Lung (tissue), 16 donors: ENCODE results near the gene TMEM176A. TPM values are rescaled to one million over a fixed set of nuclear protein-coding genes. Genes with fewer than 3 reads are reported as not detected.

Experiments used
- ATAC-seq: fragments of 200-7000 bp; cut with Tn5 transposase; one replicate; pipeline ENCODE4 v1.9.1; 2020; ENCODE audit warnings: moderate number of reproducible peaks; ENCODE audit not compliant: insufficient read depth, low FRiP score
- DNase-seq, 3 donors: peaks; one replicate each; pipeline ENCODE4 v3.0.0-alpha.2; 2013 to 2017
- H3K27ac ChIP-seq, 2 donors: one replicate each; pipeline ENCODE4 v1.5.1; 2013; ENCODE audit warnings: mild to moderate bottlenecking in 2 of 2, moderate library complexity in 2 of 2, control low read depth in 1 of 2, inconsistent platforms in 1 of 2, low read depth in 1 of 2, low read length in 1 of 2
- H3K27me3 ChIP-seq, 3 donors: one replicate each; pipeline ENCODE4 v1.5.1; 2013; ENCODE audit warnings: low read length in 2 of 3; ENCODE audit not compliant: control insufficient read depth in 3 of 3, insufficient read depth in 3 of 3
- H3K36me3 ChIP-seq, 4 donors: one replicate each; pipeline ENCODE4 v1.5.1; 2013; ENCODE audit warnings: low read length in 4 of 4, mild to moderate bottlenecking in 1 of 4, moderate library complexity in 1 of 4; ENCODE audit not compliant: control insufficient read depth in 4 of 4, insufficient read depth in 4 of 4
- H3K4me1 ChIP-seq, 5 donors: one replicate each; pipeline ENCODE4 v1.5.1; 2013; ENCODE audit warnings: low read length in 5 of 5, mild to moderate bottlenecking in 2 of 5, moderate library complexity in 1 of 5; ENCODE audit not compliant: control insufficient read depth in 5 of 5, insufficient read depth in 5 of 5
- H3K4me3 ChIP-seq: one replicate; pipeline ENCODE4 v1.5.1; 2013; ENCODE audit warnings: mild to moderate bottlenecking, control low read depth, moderate library complexity
- H3K9ac ChIP-seq, 2 donors: one replicate each; pipeline ENCODE4 v1.5.1; 2013; ENCODE audit warnings: low read length in 2 of 2, control low read depth in 1 of 2; ENCODE audit not compliant: insufficient read depth in 1 of 2
- H3K9me3 ChIP-seq, 4 donors: one replicate each; pipeline ENCODE4 v1.5.1; 2013; ENCODE audit warnings: low read length in 3 of 4, mild to moderate bottlenecking in 1 of 4, moderate library complexity in 1 of 4; ENCODE audit not compliant: control insufficient read depth in 4 of 4, insufficient read depth in 3 of 4
- WGBS, 2 donors: extraction: QIAGEN DNeasy Blood & Tissue Kit; methylation state at CpG; one replicate each; pipeline ENCODE4 v1.1.7; 2013; 5-methylcytosine and 5-hydroxymethylcytosine counted together
- long read RNA-seq, 5 donors: transcript quantifications; one replicate each; lab custom pipeline, GENCODE V29; 2026
- polyA plus RNA-seq, 2 donors: library from polyadenylated mRNA; stranded (reverse); fragments of 200-250 nt; gene quantifications; one replicate each; pipeline ENCODE4 v1.2.1, GENCODE V29; 2013
- total RNA-seq, 2 donors: library from RNA; depleted of rRNA in 1 of 2; stranded (reverse); fragments of >200 nt in 1 of 2; gene quantifications; one replicate each; pipeline ENCODE4 v1.2.1, GENCODE V29; 2014 to 2021
- TF ChIP-seq, protein P1 (sequence below): IDR thresholded peaks from 2 replicates; pipeline ENCODE4 v1.5.1; 2012; ENCODE audit warnings: mild to moderate bottlenecking; ENCODE audit errors: control extremely low read depth, extremely low read depth
- donor health status: control.
- donor health status: control.
- donor health status: Bipolar disorder and iron deficiency.
- donor health status: healthy.
- donor health status: DM: yes; HTN: yes; CAD: no.

Gene TMEM176A
- 10 to 100 TPM; 18.3 to 33.1 TPM for total RNA-seq
- 10 to 100 TPM; 21.3 to 25.4 TPM for polyA plus RNA-seq
- long read RNA-seq, donor 1, partial matches to known transcripts: 0 of 2 reads
- long read RNA-seq, donor 1, other reads (novel, unspliced or antisense): 0 of 2 reads
- long read RNA-seq, donor 2, partial matches to known transcripts: 0 of 1 reads
- long read RNA-seq, donor 2, other reads (novel, unspliced or antisense): 0 of 1 reads
- long read RNA-seq, donor 3, partial matches to known transcripts: 0 of 2 reads
- long read RNA-seq, donor 3, other reads (novel, unspliced or antisense): 0 of 2 reads
- long read RNA-seq, donor 4, partial matches to known transcripts: 0 of 1 reads
- long read RNA-seq, donor 4, other reads (novel, unspliced or antisense): 0 of 1 reads
- long read RNA-seq, donor 5: 0 reads

GRCh38 chr7:150800581-150801241 lies at the start of gene TMEM176A:
Gene TMEM176A, plus strand, starts transcription at chr7:150800769. Its CDS starts 782 bp downstream, at chr7:150801551.
- Histone ChIP-seq H3K4me3 (peak within 1 kb of the TSS; percentile 32), H3K27me3 (peaks cover 0 to 44% (median 31%) of the 10 kb centered on the region in 3 donors), H3K4me1 (peaks cover 0 to 11% (median 5%) of the 10 kb centered on the region in 5 donors), H3K36me3 (peaks cover 0 to 2% (median 0%) of the 10 kb centered on the region in 4 donors), H3K9ac (no peak within 1 kb of the TSS), H3K9me3 (peaks cover 0 to 15% (median under 1%) of the 10 kb centered on the region in 4 donors), H3K27ac (peak within 1 kb of the TSS in 1 of 2 donors; percentile 55)
- TF ChIP-seq, protein P1, sequence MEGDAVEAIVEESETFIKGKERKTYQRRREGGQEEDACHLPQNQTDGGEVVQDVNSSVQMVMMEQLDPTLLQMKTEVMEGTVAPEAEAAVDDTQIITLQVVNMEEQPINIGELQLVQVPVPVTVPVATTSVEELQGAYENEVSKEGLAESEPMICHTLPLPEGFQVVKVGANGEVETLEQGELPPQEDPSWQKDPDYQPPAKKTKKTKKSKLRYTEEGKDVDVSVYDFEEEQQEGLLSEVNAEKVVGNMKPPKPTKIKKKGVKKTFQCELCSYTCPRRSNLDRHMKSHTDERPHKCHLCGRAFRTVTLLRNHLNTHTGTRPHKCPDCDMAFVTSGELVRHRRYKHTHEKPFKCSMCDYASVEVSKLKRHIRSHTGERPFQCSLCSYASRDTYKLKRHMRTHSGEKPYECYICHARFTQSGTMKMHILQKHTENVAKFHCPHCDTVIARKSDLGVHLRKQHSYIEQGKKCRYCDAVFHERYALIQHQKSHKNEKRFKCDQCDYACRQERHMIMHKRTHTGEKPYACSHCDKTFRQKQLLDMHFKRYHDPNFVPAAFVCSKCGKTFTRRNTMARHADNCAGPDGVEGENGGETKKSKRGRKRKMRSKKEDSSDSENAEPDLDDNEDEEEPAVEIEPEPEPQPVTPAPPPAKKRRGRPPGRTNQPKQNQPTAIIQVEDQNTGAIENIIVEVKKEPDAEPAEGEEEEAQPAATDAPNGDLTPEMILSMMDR: no peak
- ATAC-seq (peak; percentile 65), DNase-seq (no peak)
- 4 to 9% methylated on average over 36 to 54 of the region's 54 CpGs for WGBS, 2 donors

DNA sequence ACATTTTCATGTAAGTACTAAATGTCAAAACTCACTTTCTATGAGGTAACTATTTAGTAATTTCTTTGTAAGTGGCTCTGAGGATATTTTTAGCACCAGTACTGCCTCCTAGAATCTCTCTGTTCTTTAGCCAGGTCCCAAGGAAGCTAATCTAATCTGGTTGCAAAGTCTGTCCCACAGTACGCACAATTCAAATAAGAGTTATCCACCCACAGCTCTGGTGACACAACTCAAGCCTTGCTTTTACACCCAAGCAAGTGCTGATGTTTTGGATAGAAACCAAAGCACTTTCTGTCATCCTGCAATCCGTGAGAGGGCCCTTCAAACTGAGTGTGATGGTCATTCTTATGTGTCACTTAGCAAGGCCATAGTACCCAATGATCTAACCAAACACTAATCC lies 48.9 kb upstream of the TMEM176A start:
- Histone ChIP-seq H3K36me3 (no peaks in the 10 kb centered on the region), H3K9ac (no peak overlapping the region), H3K27ac (no peak overlapping the region), H3K4me1 (peaks cover 0 to 7% (median 0%) of the 10 kb centered on the region in 5 donors), H3K9me3 (no peaks in the 10 kb centered on the region), H3K27me3 (no peaks in the 10 kb centered on the region), H3K4me3 (no peak overlapping the region)
- TF ChIP-seq, protein P1: no peak
- ATAC-seq (no peak), DNase-seq (no peak)
- WGBS, 2 donors: 49 to 68% methylated on average over 2 of the region's 2 CpGs

DNA sequence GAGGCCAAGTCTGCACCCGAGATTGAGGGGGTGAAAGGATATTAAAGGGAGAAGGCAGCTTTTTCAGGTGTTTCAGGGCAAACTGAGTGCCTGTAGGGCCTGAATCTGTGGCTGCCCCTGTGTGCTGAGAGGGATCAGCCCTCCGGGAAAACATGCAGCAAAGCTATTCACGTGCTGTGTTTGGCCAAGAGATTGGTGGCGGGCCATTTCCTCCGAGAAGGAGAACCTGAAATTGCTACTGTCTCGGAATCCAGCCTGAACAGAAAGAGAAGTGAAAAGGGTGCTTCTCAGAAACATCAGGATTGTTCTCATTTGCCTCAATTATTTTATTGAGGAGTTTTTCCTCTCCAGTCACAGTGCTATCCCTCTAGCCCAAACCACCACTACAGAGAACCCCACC lies 47.3 kb upstream of the TMEM176A start:
- Histone ChIP-seq H3K4me3 (no peak overlapping the region), H3K36me3 (no peaks in the 10 kb centered on the region), H3K9ac (no peak overlapping the region), H3K9me3 (no peaks in the 10 kb centered on the region), H3K27ac (no peak overlapping the region), H3K4me1 (peaks cover 0 to 7% (median 0%) of the 10 kb centered on the region in 5 donors), H3K27me3 (no peaks in the 10 kb centered on the region)
- TF ChIP-seq, protein P1: no peak
- WGBS, 2 donors: 26 to 52% methylated on average over 6 of the region's 6 CpGs
- DNase-seq (no peak), ATAC-seq (no peak)
